Spleen (tissue), 7 donors: Measurements from ENCODE around the gene FBXO40.

Experiments
- POLR2AphosphoS5 ChIP-seq, 3 donors: sonication (generic); formaldehyde crosslinking; IDR thresholded peaks; one replicate each; pipeline ENCODE4 v1.5.1; 2017; ENCODE audit warnings: antibody characterized with exemption in 3 of 3
- TF ChIP-seq, protein P1 (sequence below), 11 experiments: fragments of 200-600 bp in 7 of 11; fragments of 450-650 bp in 4 of 11; sonication (generic) in 4 of 11; IDR thresholded peaks in 8 of 11; conservative IDR thresholded peaks in 3 of 11; 1 replicate in 7 of 11; 2 replicates in 4 of 11; pipeline versions ENCODE4 v1.4.0 to v1.8.0; 2016 to 2021; ENCODE audit warnings: antibody characterized with exemption in 11 of 11, inconsistent platforms in 4 of 11, mild to moderate bottlenecking in 1 of 11
- donor health status: DM: no; HTN: no; CAD: no; lungs with moderate emphysema.
- donor health status: DM: no; HTN: no; CAD: no.
- donor health status: DM: no; HTN: no; CAD: no.

DNA sequence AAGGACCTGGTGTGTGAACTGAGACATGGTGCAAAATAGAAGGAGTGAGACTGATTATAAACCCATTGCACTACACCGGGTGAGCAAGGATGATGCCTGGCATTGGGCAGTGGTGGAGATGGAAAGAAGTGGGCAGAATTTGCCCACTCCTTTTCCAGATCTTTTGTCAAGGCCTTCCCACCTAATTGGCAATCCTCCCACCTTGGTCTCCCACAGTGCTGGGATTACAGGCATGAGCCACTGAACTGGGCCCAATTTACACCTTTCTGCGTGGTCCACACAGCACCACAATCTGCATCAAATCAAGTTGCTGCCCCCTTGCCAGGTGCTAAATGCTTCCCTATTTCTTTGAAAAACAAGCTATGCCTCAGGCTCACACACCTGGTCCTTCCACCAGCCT, 5.4 kb downstream of the FBXO40 start:
- TF ChIP-seq, protein P1, sequence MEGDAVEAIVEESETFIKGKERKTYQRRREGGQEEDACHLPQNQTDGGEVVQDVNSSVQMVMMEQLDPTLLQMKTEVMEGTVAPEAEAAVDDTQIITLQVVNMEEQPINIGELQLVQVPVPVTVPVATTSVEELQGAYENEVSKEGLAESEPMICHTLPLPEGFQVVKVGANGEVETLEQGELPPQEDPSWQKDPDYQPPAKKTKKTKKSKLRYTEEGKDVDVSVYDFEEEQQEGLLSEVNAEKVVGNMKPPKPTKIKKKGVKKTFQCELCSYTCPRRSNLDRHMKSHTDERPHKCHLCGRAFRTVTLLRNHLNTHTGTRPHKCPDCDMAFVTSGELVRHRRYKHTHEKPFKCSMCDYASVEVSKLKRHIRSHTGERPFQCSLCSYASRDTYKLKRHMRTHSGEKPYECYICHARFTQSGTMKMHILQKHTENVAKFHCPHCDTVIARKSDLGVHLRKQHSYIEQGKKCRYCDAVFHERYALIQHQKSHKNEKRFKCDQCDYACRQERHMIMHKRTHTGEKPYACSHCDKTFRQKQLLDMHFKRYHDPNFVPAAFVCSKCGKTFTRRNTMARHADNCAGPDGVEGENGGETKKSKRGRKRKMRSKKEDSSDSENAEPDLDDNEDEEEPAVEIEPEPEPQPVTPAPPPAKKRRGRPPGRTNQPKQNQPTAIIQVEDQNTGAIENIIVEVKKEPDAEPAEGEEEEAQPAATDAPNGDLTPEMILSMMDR (IDR thresholded peaks at IDR 0.05 in 8 of 11, conservative IDR thresholded peaks at IDR 0.05 in 3 of 11): no peak
- TF ChIP-seq POLR2AphosphoS5 (IDR thresholded peaks at IDR 0.05): no peak
